Activated T-cell treated with anti-CD3 and anti-CD28 coated beads for 48 hours (primary cell): Measurements from ENCODE around the gene METAP1D.
"Not testable (repeated sequence)": the region's sequence is repeated elsewhere in the genome, so short reads cannot be mapped to it uniquely, and the experiment has no call there.

ENCODE experiments used
- DNase-seq: peaks from one replicate; pipeline ENCODE4 v3.0.0-alpha.2; 2020; ENCODE audit warnings: low read depth

METAP1D gene

DNA sequence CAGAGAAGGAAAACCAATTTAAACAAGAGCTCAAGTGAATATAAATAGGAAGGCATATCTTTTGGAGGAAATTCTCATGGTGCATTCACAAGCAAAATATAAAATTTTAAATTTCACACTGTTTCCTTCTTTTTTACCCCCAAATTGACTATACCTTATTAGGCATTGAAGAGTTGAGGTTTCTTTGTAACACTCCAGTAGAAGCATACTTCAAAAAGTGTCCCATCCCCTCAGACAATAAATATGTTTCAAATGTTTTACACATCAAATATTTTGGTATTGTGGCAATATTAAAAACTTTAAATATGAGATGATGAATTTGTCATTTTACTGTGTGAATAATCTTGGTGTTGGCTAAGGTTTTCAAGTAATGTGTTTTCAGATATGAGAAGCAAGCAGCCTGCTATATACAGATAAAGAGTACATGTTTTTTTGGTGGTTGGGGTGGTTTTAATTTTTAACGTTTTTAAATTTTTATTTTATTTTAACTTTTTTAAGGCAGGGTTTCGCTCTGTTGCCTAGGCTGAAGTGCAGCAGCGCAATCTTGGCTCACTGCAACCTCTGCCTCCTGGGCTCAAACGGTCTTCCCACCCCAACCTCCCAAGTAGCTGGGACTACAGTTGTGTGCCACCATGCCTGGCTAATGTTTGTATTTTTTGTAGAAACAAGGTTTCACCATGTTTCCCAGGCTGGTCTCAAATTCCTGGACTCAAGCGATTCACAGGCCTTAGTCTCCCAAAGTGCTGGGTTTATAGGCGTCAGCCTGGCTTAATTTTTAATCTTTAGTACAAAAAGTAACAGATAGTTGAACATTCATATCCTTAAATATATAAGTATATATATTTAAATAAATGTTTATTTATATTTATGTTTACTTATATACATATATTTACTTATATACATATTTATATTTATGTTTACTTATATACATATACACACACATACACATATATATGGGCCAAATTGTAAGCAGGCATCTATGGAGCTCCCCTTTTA is 49.1 kb downstream of the METAP1D start:
- no peak for DNase-seq

DNA sequence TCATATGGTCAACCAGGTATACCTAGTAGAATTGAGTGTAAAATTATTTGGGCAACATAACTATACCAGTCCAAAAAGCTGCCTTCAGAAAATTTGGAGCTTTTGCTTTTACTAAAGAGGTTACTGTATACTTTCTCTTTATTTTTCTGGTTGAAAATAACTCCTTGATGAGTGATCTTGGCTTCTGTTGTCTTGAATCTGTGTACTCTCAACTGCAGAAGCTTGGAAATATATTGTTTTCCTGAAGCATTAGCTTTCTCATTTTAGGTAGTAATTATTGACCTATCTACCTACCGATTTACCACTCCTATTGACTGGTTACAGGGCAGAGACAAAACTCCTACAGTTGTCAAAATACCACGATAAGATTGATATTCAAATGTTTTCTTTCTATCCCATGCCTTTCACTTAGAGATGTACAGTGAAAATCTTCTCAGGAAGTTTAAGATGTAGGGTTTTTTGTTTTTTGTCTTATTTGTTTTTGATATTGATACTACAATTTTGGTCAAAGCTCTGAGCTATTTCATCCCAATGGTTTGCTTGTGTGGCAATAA is 49.9 kb downstream of the METAP1D start:
- DNase-seq: no peak

DNA sequence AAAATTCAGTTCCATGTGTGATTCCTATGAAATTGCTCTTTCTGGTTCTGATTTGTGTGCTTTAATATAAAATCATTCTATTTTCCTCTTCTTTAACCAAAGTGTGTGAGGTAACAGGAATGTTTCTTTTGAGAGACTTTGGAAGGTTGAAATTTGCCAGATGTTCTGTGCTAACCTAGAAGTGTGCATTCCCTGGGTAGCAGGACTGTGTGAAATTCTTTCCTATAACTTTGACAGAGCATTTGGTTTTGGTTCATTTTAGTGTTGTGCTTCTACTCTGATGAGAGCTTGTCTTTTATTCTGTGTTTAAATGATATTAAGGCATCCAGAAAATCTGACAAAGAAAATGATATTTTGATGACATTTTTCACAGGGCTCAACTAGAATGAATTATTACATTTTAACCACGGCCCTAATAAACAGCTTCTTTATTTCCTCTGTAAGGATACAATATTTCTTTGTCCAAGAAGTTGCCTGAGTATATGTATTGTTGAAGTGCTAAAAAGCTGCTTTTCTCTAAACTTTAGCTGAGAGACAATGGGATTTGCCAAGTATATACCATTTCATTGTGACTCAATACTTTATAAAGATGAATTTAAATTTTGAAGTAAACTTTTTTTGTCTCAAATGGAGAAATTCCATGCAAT is 50.8 kb downstream of the METAP1D start:
- no peak for DNase-seq

DNA sequence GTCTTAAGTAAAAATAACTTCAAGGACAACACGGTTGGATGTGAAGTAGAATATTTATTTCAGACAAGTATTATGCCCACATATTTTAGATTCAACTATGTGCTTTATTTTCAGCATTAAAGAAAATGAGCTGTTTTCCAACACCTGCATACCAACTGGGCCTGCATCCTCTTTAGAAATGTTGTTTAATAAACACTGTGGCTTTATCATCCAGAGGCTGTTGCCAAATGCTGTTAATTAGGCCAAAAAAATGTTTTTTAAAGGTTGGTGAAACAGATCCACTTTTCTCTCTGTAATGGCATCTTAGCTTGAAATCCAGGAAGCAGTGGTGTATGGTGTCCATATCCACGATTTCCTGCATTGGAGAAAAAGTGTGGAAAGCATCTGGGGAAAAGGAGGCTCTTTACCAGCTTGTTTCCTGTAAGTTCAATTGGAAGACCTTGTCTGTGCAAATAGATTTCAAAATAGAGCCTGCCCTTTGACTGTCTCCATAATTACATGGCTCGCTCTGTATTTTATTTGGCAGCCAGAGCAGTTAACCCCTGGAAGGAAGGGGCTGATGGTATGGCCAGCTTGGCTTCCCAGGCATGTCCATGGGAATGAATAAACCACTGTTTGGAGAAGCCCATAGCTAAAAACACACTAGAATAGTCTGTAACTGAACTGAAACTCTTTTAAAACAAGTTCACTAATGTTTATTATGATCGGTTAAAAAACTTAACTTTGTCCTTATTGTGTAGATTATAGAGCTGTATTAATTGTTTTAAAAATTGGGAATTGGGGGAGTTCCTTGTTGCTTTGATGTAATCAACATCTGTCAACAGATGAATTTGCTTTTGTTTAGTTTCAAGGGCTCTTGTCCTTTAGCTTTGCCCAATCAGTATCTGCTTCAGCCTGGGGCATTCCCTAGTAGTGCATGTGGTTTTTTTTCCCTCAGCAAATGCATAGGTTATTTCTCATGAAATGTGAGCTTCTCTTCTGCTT is 52.5 kb downstream of the METAP1D start:
- no peak for DNase-seq

DNA sequence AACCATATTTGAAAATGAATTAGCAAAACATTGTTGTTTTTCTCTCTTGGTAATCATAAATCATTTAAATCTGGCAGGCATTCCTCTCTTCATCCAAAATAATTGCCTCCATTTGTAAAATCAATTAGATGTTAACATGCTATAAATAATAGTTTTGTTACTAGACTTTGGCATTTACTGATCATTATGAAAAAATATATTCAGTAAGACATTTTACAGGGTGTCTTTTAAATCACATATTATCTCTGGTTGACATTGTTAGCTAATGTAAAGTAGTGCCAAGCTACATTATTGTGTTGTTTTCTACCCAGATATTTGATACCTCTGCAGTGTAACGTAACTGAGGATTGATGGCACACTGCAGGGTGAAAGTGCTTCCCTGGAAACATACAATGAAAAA is 53.7 kb downstream of the METAP1D start:
- no peak for DNase-seq

DNA sequence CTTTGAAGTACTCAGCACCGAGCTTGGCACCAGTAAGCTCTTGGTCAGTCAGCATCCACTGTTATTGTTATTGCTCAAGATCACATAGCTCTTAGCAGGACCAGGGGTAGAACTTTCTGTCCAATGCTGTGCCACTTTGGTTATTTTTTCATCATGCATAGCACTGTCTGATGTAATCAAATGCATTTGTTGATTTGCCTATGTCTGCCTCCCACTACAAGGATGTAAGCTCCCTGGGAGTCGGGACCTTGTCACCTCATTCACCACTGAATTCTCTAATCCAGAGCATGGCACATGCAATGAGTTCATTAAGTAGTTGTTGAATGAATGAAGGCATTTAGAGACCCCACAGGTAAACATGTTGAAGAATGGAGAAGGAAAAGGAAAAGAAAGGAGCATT is 56.5 kb downstream of the METAP1D start:
- DNase-seq: no peak

DNA sequence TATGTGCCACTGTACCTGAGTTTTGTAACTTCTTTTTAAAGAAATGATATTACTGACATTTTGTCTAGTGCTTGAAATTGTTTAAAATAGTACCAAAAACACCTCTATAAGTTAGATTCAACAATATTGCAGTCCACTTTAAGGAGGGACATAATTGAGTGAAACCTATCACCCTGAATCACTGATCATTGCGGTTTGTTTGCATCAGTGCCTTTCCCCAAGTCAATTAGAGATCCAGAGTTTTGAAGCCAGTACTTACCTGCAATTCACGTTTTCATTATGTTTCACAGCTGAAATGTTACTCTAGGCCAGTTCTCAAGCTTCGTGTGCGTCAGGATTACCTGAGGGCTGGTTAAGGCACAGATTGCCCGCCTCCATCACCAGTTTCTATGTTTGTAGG is 58.9 kb downstream of the METAP1D start:
- DNase-seq: no peak

DNA sequence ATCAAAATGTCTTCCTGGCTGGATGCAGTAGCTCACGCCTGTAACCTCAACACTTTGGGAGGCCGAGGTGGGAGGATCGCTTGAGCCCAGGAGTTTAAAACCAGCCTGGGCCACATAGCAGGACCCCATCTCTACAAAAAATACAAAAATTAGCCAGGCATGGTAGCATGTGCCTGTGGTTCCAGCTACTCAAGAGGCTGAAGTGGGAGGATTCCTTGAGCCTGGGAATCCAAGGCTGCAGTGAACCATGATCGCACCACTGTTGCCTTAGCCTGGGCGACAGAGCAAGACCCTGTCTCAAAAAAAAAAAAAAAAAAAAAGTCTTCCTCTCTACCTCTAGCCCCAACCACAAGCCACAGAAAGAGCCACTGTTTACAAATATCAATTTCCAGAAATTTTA is 60.4 kb downstream of the METAP1D start:
- DNase-seq: not testable (repeated sequence)

DNA sequence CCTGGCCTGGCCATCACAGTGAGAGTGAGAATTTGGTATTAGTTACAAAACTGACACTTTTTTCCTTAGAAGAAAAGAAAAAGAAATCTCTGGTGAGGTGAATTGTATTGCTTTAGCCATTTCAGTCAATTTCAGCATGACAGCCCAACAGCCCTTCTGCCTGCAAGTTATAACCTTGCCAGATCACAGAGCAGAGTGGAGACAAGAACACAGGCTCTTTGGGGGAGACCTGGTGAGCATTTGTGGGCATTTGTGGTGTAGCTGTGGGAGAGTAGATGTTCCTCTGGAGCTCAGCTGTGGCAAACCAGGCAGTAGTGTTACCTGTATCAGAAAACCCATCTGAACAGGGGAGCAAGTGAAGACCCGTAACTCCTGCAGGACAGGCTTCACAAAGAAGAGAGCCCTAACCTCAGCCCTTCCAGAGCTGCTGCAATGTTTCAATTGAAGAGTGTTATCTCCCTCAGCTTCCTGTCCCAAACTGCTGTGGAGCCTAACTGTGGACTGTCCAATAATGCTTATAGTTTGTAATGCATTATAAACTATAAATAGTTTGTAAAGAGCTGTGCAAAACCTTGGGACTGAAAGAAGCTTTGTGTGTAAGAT is 62.8 kb downstream of the METAP1D start:
- no peak for DNase-seq

DNA sequence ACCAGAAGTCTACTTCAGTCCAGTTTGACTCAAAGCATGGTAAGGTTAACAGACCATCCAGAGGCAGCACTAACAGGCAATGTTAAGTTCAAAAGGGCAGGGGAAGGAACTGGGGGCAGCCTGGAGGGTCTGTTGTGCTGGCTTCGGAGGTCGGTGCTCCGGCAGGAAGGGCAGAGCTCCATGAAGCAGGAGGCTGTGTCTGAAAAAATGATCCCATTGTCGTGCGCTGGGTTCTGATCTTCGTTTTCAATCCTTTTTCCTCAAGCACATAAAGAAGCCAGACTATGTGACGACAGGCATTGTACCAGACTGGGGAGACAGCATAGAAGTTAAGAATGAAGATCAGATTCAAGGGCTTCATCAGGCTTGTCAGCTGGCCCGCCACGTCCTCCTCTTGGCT is 63.7 kb downstream of the METAP1D start:
- no peak for DNase-seq

DNA sequence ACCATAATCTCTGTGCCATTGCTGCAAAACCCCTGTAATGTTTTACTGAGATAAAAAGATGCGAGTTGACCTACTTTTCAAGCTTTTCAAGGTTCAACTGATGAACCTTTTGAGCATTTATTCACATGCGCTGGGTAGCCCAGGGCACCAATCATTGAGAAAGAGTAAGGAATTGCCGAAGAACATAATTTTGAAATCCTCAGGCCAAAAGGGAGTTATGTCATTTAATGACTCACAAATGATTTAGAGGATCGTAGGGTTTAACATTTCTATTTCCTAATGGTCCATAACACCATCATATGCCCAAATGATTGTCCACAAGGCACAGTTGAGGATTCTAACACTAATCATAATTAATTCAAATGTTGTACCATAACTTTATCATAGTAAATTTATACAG is 65.4 kb downstream of the METAP1D start:
- no peak for DNase-seq

DNA sequence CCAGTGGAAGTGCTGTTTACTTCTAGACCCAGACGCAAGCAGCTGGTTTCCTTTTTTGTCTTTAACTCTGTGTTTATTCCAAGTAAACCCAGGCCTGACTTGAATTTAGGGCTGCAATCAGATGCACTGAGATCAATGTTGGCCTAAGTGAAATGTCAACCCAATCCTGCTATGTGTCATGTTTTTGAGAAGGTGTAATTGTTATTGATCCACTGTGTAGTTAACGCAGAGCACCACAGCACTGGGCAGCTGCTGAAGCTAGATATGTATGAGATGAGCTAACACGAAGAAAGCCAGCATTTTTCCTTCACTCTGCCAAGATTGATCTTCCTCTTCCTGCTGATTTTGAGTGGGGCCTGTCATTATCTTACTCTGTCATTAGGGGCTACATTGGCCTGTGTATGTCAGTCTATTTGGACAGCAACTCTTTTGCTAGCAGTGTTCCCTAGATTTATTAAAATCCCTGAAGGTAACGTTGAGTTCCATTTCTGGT is 66.7 kb downstream of the METAP1D start:
- no peak for DNase-seq

DNA sequence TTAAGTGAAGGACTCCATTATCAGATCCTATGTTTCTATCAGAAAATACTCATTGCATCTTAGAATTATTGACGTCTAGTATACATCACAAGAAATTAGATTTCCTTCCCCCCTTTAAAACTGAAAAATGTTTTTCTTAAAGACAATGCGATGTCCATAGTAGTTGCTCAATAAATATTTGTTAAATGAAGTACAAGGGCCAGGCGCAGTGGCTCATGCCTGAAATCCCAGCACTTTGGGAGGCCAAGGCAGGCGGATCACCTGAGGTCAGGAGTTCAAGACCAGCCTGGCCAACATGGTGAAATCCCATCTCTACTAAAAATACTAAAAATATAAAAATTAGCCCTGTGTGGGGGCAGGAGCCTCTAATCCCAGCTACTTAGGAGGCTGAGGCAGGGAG is 68.2 kb downstream of the METAP1D start:
- not testable (repeated sequence) for DNase-seq

DNA sequence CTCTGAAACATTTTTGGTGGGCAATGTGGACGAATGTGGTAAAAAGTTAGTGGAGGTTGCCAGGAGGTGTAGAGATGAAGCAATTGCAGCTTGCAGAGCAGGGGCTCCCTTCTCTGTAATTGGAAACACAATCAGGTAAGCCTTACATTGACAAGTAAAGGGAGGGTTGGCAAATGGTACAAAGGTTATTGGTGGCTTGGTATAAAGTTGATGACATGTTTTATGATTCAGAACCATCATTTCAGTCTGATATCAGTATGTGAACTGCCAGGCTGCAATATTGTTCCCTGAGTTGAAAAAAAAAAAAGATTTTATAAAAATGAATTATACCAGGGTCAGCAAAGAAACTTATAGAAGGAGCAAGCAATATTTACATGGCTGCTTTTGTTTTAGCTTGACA is 71.2 kb downstream of the METAP1D start:
- DNase-seq: no peak

DNA sequence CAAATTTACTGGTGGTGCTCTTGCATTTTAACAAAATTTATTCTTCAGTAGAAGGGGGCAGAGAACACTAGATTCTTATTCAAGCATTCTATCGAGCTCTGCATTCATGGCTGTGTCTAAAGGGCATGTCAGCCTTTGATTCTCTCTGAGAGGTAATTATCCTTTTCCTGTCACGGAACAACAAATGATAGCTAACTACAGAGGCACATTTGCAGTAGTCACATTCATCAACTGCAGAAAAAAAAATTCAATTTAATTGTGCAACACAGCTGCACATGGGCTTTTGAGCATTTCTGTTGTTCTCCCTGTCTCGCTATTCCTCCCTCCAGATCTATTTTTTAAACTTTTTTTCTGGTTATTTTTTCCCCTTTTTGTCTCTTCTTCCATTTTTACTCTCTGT is 72.5 kb downstream of the METAP1D start:
- DNase-seq: no peak

DNA sequence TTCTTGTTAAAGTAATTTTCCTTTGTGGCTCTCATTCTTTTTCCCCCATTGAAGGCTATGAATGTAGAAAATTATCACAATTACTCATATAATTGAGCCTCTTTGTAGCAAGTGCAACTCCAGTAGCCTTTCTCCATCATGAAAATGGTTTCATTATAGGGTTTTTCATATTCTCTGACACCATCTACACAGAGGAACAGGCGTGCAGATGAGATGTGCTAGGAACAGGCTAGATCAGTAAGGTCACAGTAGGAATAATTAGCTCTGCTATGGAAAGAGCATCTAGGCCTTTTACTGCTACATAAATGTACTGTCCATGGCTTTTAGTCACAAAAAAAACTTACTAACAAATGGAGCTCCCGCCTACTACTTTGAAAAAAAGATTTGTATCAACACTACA is 73.0 kb downstream of the METAP1D start:
- DNase-seq: no peak

DNA sequence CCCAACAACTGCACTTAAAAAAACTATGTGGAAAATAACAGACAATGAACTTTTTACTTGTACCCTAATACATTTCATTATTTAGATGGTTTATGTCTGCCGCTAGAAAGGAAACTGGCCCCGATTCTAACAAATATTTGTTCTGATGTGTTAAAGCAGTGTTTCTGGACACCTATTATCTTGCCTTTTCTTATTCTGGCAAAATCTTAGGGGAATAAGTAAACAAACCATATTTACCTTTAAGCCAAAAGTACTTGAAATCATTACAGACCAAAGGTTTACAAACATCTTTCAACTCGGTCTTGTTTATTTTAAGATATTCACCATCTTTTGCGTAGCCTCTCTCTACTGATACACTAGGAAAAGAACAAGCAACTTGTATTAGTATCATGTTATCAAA is 73.8 kb downstream of the METAP1D start:
- DNase-seq: no peak

DNA sequence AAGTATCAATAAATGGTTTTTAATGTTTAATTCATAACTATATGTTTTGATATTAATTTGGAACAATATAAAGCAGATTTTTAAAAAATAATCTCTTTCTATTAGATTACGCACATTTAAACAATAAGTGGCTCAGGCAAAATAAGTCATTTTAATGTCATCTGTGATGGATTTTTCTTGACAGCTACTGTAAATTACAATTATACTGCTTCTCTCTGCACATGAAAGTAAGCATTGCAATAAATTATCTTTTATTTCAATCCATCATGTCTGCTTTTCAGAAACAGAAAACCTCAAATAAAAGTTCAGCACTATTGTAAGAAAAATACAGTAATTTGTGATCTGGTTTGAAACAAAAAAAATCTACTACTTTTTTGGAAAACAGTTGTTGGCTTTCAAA is 74.5 kb downstream of the METAP1D start:
- no peak for DNase-seq

DNA sequence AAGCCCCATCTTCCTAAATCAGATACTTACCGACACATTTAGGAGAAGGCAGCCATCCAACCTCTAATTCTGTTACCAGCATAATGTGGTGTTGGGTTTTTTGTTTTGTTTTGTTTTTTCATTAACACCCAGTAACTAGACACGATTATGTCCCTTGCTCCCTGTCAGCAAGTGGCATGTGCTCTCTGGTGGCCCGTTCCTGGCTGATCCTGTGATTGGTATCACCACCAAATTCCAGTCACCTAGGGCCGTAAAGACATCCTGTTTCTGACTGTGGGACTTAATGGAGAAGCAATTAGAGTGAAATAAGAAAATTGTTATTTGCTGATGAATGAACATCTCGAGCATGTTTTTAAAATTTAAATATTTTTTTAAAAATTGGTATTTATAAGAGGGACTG is 79.7 kb downstream of the METAP1D start:
- DNase-seq: no peak

DNA sequence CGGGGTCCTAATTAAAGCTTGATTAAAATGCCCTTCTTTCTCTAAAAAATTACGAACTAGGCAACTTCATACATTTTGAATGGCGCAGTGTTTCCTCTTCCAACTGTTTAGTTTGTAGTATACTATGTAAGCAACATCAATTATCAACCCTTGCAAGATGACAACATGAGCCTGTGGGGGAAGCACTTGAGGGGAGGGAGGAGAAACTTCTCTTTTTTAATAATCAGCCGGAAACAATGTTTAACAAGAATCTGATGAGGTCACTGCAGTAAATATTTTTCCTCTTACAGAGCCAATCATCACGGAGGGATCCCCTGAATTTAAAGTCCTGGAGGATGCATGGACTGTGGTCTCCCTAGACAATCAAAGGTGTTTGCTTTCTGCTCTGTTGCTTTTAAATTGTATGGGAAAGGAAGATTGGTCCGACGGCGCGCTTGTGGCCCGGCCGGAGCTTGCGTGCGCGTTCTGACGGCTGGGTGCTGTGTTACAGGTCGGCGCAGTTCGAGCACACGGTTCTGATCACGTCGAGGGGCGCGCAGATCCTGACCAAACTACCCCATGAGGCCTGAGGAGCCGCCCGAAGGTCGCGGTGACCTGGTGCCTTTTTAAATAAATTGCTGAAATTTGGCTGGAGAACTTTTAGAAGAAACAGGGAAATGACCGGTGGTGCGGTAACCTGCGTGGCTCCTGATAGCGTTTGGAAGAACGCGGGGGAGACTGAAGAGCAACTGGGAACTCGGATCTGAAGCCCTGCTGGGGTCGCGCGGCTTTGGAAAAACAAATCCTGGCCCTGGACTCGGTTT is 80.3 kb downstream of the METAP1D start:
- DNase-seq: no peak
